Motor neuron (in vitro differentiated cells): ENCODE data around the gene NR1H2. TPM values are rescaled to one million over a fixed set of nuclear protein-coding genes. Genes with fewer than 3 reads are reported as not detected.

ENCODE experiments used
- ATAC-seq, 8 experiments: fragments of 200-7000 bp; cut with Tn5 transposase; replicated peaks in 6 of 8; 2 replicates each; pipeline ENCODE4 v1.8.0; 2021; ENCODE audit warnings: mild to moderate bottlenecking in 8 of 8, moderate library complexity in 8 of 8
- H3K27ac ChIP-seq, 2 donors: fragments of 250-450 bp; sonication (Bioruptor Pico); 2 replicates each; pipeline ENCODE4 v1.9.0; 2021; ENCODE audit warnings: antibody characterized with exemption in 2 of 2, mild to moderate bottlenecking in 2 of 2, moderate library complexity in 1 of 2
- H3K4me1 ChIP-seq, 2 donors: fragments of 250-450 bp; sonication (Bioruptor Pico); replicated peaks in 1 of 2; 2 replicates each; pipeline ENCODE4 v1.6.1; 2021; ENCODE audit warnings: antibody characterized with exemption in 2 of 2, mild to moderate bottlenecking in 2 of 2, moderate library complexity in 1 of 2
- H3K4me3 ChIP-seq, 5 donors: fragments of 250-450 bp; sonication (Bioruptor Pico); 2 replicates each; pipeline ENCODE4 v1.9.0; 2021; ENCODE audit warnings: antibody characterized with exemption in 5 of 5, mild to moderate bottlenecking in 5 of 5, moderate library complexity in 4 of 5
- WGBS, 10 experiments: fragments of 450-650 bp; shearing (Covaris generic); methylation state at CpG; one replicate each; pipeline ENCODE4 v1.0.0; 2022; 5-methylcytosine and 5-hydroxymethylcytosine counted together
- in situ Hi-C, 9 experiments: fragments of 400-800 bp; cut with MboI; loops; one replicate each; pipeline ENCODE4 v1.15.0; 2021; ENCODE audit warnings: low sequenced_read_pairs in 9 of 9, low pct_unique_long_range_greater_than_20kb in 2 of 9; ENCODE audit not compliant: unreplicated experiment in 9 of 9
- total RNA-seq, 8 experiments: library from RNA; unstranded; fragments of 300-600 nt; gene quantifications; 2 replicates each; pipeline versions ENCODE4 v1.2.3 to v1.2.4, GENCODE V29; 2022

NR1H2 gene
- total RNA-seq, 8 experiments from 2014 or later: 13.5 to 71.4 (median 30.6) TPM

DNA sequence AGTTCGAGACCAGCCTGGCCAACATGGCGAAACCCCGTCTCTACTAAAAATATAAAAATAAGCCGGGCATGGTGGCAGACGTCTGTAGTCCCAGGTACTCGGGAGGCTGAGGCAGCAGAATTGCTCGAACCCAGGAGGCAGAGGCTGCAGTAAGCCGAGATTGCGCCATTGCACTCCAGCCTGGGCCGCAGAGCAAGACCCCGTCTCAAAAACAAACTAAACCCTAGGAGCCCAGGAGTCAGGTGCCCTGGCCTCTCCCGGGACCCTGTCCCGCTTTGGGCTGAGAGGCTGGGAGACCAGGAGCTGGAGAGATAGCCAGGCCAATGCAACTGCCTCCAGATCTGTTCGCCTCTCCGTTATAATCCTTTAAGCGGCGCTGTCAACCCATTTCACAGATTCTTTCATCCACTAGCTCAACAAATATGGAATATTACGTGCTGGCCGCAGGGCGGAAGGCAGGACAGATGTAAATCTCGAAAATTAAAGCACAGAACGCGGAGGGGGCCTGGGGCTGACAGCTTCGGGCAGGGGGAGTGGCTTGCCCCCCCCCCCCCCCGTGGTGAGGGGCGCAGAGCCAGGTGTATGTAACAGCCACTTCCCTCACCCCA, 51.2 kb downstream of the NR1H2 start:
- in situ Hi-C loops: no loop called here
- ATAC-seq: no peak

DNA sequence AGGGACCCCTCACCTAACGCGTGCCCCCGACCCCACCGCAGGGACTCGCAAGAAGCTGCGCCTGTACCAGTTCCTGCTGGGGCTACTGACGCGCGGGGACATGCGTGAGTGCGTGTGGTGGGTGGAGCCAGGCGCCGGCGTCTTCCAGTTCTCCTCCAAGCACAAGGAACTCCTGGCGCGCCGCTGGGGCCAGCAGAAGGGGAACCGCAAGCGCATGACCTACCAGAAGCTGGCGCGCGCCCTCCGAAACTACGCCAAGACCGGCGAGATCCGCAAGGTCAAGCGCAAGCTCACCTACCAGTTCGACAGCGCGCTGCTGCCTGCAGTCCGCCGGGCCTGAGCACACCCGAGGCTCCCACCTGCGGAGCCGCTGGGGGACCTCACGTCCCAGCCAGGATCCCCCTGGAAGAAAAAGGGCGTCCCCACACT, 51.8 kb downstream of the NR1H2 start:
- Histone ChIP-seq H3K4me1 (peaks cover 4 to 10% of the 10 kb centered on the region in 2 donors), H3K4me3 (peak overlapping the region in 1 of 5 donors; percentile 4), H3K27ac (no peak overlapping the region)
- in situ Hi-C loops: no loop called here
- ATAC-seq: peak; percentile 15 to 72 (median 50)
- 10 to 68% methylated on average over 2 to 5 of the region's 38 CpGs; no CpG with 5 or more reads in 8 of the 10 experiments for WGBS, 10 experiments

More for the DNA sequence above, 51.2 kb downstream of the NR1H2 start:
- 80 to 90% (median 89%) methylated on average over 2 to 6 of the region's 26 CpGs; no CpG with 5 or more reads in 5 of the 10 experiments for WGBS, 10 experiments
- Histone ChIP-seq H3K4me1 (peaks cover 4 to 7% of the 10 kb centered on the region in 2 donors), H3K27ac (no peak overlapping the region), H3K4me3 (no peak overlapping the region)

- in situ Hi-C loops: no loop called here
- WGBS, 10 experiments: 40 to 75% (median 71%) methylated on average over 1 to 3 of the region's 7 CpGs; no CpG with 5 or more reads in 5 of the 10 experiments
- H3K4me1 ChIP-seq: peaks cover 4 to 10% of the 10 kb centered on the region in 2 donors
- H3K27ac ChIP-seq: no peak overlapping the region
- no peak for ATAC-seq
- no peak overlapping the region for H3K4me3 ChIP-seq
Observed at GRCh38 chr19:50428772-50429463, 52.7 kb downstream of the NR1H2 start.

- in situ Hi-C loops: no loop called here
- no peak overlapping the region for H3K27ac ChIP-seq
- 0 to 65% (median 32%) methylated on average over 1 to 9 of the region's 13 CpGs; no CpG with 5 or more reads in 2 of the 10 experiments for WGBS, 10 experiments
- peak overlapping the region in 1 of 5 donors; percentile 49 for H3K4me3 ChIP-seq
- H3K4me1 ChIP-seq: peaks cover 4 to 10% of the 10 kb centered on the region in 2 donors
- ATAC-seq: no peak
Observed at GRCh38 chr19:50430888-50431342, 54.7 kb downstream of the NR1H2 start.

GRCh38 chr19:50431343-50432220, 55.3 kb downstream of the NR1H2 start:
- in situ Hi-C loops: no loop called here
- peak overlapping the region; percentile 48 to 83 (median 59) for H3K4me3 ChIP-seq
- peak; percentile 69 to 95 (median 93) for ATAC-seq
- peaks cover 4 to 10% of the 10 kb centered on the region in 2 donors for H3K4me1 ChIP-seq
- 1 to 67% (median 8%) methylated on average over 1 to 20 of the region's 54 CpGs; no CpG with 5 or more reads in 6 of the 10 experiments for WGBS, 10 experiments
- H3K27ac ChIP-seq: no peak overlapping the region

DNA sequence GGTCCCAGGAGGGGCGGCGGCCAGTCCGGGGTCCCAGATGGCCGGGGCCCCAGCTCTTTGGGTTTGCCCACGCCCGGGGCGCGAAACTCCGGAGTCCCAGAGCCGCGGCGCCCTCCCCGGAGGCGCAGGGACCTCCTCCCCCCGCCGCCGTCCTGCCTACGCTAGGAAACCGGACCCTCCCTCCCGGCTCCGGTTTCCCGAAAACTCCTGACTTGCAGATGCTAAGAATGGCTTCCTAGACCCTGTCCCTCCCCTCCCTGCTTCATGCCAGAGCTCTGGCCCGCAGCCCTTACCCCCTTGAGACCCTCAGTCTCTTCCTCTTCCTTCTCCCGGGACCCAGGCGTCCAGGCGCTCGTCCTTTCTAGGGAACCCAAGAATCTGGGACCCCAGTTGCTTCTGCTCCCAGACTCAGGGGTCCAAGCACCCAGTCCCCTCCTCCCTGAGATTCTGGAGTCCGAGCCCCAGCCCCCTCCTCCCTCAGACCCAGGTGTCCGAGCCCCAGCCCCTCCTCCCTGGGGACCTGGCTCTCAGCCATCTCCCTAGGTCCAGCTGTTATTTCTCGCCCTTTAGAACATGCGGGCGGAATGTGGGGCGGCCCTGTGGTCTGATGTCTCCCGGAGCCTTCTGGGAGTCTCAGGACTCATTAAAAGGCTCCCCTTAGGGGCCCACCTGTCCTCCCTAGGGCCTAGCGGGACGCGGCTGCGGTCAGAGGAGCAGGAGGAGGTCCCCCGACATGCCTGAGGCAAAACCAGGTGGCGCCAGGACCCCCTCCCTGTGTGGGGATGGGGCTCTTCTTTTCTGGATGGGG, 56.2 kb downstream of the NR1H2 start, which contains the start of gene MYBPC2:
TSS of gene MYBPC2 (plus strand) at position 672 of the 808 bp plus-strand sequence. CDS start at position 734, 62 bp downstream.
- in situ Hi-C loops: no loop called here
- Histone ChIP-seq H3K4me1 (peaks cover 4 to 10% of the 10 kb centered on the region in 2 donors), H3K27ac (no peak within 1 kb of the TSS), H3K4me3 (peak within 1 kb of the TSS; percentile 48 to 83 (median 59))
- peak in 3 of 8 experiments; percentile 46 to 55 (median 54) for ATAC-seq
- WGBS, 10 experiments: 31 to 32% methylated on average over 6 to 7 of the region's 40 CpGs; no CpG with 5 or more reads in 8 of the 10 experiments

Other genes starting within 250 kb of the NR1H2 start
- gene IZUMO2, start 213.2 kb upstream of the NR1H2 start, total RNA-seq: not detected
- gene MYH14, start 172.8 kb upstream of the NR1H2 start, total RNA-seq: 1 to 10 TPM in 3 of 8 experiments, under 1 TPM in 5; 0.18 to 2.2 (median 0.54) TPM
- gene KCNC3, start 47.1 kb upstream of the NR1H2 start, total RNA-seq: 1 to 10 TPM in 4 of 8 experiments, under 1 TPM in 4; 0.13 to 2.6 (median 0.99) TPM
- 1 to 10 TPM in 4 of 8 experiments, under 1 TPM in 4; 0.18 to 1.9 (median 0.95) TPM for gene NAPSA, start 10.8 kb upstream of the NR1H2 start, total RNA-seq
- gene POLD1, start 7.9 kb downstream of the NR1H2 start, total RNA-seq: 10 to 100 TPM in 5 of 8 experiments, 1 to 10 TPM in 3; 6.2 to 56.0 (median 12.7) TPM
- gene SPIB, start 42.5 kb downstream of the NR1H2 start, total RNA-seq: 1 to 10 TPM in 1 of 8 experiments, under 1 TPM in 5, not detected in 2; 0.09 to 2.6 (median 0.47) TPM
- under 1 TPM in 4 of 8 experiments, not detected in 4; 0.04 to 0.27 (median 0.11) TPM for gene MYBPC2, start 56.4 kb downstream of the NR1H2 start, total RNA-seq
- 100 to 1,000 TPM in 3 of 8 experiments, 10 to 100 TPM in 5; 46.0 to 183 (median 90.3) TPM for gene EMC10, start 100.0 kb downstream of the NR1H2 start, total RNA-seq
- 1 to 10 TPM in 6 of 8 experiments, under 1 TPM in 2; 0.46 to 6.9 (median 1.9) TPM for gene GARIN5A, start 100.4 kb downstream of the NR1H2 start, total RNA-seq
- 10 to 100 TPM in 4 of 8 experiments, 1 to 10 TPM in 4; 3.9 to 40.5 (median 11.3) TPM for gene JOSD2, start 134.7 kb downstream of the NR1H2 start, total RNA-seq
- 1 to 10 TPM in 4 of 8 experiments, under 1 TPM in 1, not detected in 3; 0.58 to 3.0 (median 1.4) TPM for gene ASPDH, start 137.5 kb downstream of the NR1H2 start, total RNA-seq
- gene LRRC4B, start 192.0 kb downstream of the NR1H2 start, total RNA-seq: 10 to 100 TPM in 5 of 8 experiments, under 1 TPM in 3; 0.10 to 45.8 (median 17.2) TPM